HFFc6 (cell line): ENCODE measurements around the gene TGFBR2. TPM values are rescaled to one million over a fixed set of nuclear protein-coding genes. Genes with fewer than 3 reads are reported as not detected.

Source experiments
- DNase-seq: peaks from one replicate; pipeline ENCODE4 v3.0.0-alpha.2; 2018
- H3K27ac Mint-ChIP-seq: 2 replicates; pipeline ENCODE4 v1.8.0; 2020; ENCODE audit warnings: mild to moderate bottlenecking, mixed read lengths
- H3K27me3 Mint-ChIP-seq: 2 replicates; pipeline ENCODE4 v1.8.0; 2021; ENCODE audit warnings: mild to moderate bottlenecking, moderate library complexity, mixed read lengths; ENCODE audit not compliant: insufficient read depth
- H3K36me3 Mint-ChIP-seq: 2 replicates; pipeline ENCODE4 v1.8.0; 2021; ENCODE audit warnings: low read depth, mixed read lengths
- H3K4me1 Mint-ChIP-seq: 2 replicates; pipeline ENCODE4 v1.8.0; 2020; ENCODE audit warnings: low read depth, mixed read lengths
- H3K4me3 Mint-ChIP-seq: 2 replicates; pipeline ENCODE4 v1.8.0; 2020; ENCODE audit warnings: mild to moderate bottlenecking, moderate library complexity, mixed read lengths
- H3K9me3 Mint-ChIP-seq: 2 replicates; pipeline ENCODE4 v1.8.0; 2020; ENCODE audit warnings: mild to moderate bottlenecking, mixed read lengths
- total RNA-seq, 6 experiments: library from RNA; stranded (reverse); fragmentation: NEBNext Ultra II Directional; extraction: Animal tissue kit (Norgen Biotek cat#: 25700); gene quantifications; 2 replicates in 1 of 6; 3 replicates in 5 of 6; pipeline ENCODE4 v1.2.3, GENCODE V29; 2021
- TF ChIP-seq, protein P1 (sequence below): fragments of 200-600 bp; sonication (generic); IDR thresholded peaks from 2 replicates; pipeline ENCODE4 v1.5.0; 2021; ENCODE audit warnings: antibody characterized with exemption, mild to moderate bottlenecking

The TGFBR2 gene
- total RNA-seq, 6 experiments from 2014 or later = 78.5 to 135 (median 118) TPM

DNA sequence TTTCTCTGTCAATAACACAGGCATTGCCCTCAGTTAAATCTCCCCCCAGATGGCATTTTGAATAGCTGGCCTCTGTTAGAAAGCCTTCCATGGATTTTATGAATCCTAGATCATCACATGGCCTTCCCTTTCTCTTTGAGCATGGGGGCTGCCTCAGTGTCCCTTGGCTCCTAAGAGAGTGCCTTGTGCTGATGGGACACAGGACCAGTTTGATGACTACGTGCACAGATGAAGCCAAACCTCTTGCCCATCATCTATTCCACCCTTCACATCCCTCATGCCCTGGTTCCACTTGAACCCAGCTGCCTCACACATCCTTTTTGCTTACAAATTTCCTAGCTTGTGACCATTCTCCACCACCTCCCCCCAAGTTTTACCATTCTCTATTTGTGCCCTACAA, 12.9 kb downstream of the TGFBR2 start:
- peaks cover 91% of the 10 kb centered on the region for H3K4me1 Mint-ChIP-seq
- DNase-seq = no peak
- H3K9me3 Mint-ChIP-seq = no peaks in the 10 kb centered on the region
- H3K27me3 Mint-ChIP-seq = no peaks in the 10 kb centered on the region
- TF ChIP-seq, protein P1, sequence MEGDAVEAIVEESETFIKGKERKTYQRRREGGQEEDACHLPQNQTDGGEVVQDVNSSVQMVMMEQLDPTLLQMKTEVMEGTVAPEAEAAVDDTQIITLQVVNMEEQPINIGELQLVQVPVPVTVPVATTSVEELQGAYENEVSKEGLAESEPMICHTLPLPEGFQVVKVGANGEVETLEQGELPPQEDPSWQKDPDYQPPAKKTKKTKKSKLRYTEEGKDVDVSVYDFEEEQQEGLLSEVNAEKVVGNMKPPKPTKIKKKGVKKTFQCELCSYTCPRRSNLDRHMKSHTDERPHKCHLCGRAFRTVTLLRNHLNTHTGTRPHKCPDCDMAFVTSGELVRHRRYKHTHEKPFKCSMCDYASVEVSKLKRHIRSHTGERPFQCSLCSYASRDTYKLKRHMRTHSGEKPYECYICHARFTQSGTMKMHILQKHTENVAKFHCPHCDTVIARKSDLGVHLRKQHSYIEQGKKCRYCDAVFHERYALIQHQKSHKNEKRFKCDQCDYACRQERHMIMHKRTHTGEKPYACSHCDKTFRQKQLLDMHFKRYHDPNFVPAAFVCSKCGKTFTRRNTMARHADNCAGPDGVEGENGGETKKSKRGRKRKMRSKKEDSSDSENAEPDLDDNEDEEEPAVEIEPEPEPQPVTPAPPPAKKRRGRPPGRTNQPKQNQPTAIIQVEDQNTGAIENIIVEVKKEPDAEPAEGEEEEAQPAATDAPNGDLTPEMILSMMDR = no peak
- peaks cover 39% of the 10 kb centered on the region for H3K36me3 Mint-ChIP-seq
- H3K27ac Mint-ChIP-seq = no peak overlapping the region
- H3K4me3 Mint-ChIP-seq = no peak overlapping the region

DNA sequence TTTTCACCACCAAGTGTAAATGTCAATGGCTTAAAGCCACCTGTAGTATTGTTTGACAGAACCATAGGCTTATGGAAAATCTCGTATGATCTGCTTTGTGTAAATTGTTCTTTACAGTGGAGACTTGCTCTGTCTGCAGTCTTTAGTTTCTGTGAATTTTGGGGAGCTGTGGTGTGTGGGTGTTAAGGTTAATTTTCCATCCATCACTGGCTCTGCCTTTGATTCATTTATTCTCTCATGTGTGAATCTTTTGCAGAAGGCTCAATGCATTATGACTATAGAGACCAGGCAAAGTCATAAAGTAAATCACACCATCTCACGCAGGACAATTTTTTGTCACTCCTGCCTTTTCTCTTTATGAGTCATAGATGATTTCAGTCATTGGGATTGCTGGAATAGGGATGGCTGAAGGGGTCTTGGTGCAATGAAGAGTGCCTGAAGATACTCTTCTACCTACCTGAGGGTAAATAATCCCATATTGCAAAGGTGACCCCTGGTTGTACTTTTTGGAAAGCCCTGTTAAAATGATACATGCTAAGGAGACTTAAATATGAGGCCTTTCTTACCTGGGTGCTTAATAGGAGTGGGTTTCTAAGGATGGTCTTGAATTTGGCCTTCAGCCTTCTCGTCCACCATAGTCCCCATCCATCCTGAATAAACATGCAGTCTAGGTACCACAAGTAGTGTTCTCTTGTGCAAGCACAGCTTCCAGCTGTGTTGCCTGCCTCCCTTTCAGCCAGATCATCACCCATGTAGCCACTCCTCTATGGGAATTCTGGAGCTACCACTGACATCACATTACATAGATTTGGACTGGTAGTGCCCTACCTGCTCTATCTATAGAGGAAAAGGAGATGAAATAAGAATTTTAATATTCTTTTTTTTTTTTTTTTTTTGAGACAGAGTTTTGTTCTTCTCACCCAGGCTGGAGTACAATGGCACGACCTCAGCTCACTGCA, 14.3 kb downstream of the TGFBR2 start:
- peaks cover 39% of the 10 kb centered on the region for H3K36me3 Mint-ChIP-seq
- peaks cover 89% of the 10 kb centered on the region for H3K4me1 Mint-ChIP-seq
- H3K9me3 Mint-ChIP-seq = no peaks in the 10 kb centered on the region
- TF ChIP-seq, protein P1 = no peak
- no peaks in the 10 kb centered on the region for H3K27me3 Mint-ChIP-seq
- H3K4me3 Mint-ChIP-seq = peak overlapping the region; percentile 30; the same call in 1 of the 2 replicates
- peak overlapping the region; percentile 29; the same call in 1 of the 2 replicates for H3K27ac Mint-ChIP-seq
- no peak for DNase-seq

DNA sequence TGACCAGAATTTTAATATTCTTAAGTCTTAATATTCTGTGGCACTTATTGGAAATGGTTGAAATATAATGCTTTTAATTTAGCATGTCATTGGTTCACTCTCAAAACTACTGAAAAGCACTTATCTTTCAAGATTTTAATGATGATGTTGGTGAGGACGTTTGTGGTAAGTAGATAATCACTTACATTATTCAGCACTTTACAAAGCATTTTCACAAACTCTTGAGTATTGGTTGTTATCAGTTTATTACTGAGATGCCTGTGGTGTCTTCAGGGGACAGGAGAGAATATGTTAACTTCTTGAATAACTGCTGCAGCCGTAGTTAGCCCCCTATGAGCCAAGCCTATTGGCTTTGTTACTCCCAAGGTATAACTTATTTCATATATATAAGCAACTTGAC, 15.2 kb downstream of the TGFBR2 start:
- peaks cover 46% of the 10 kb centered on the region for H3K36me3 Mint-ChIP-seq

DNA sequence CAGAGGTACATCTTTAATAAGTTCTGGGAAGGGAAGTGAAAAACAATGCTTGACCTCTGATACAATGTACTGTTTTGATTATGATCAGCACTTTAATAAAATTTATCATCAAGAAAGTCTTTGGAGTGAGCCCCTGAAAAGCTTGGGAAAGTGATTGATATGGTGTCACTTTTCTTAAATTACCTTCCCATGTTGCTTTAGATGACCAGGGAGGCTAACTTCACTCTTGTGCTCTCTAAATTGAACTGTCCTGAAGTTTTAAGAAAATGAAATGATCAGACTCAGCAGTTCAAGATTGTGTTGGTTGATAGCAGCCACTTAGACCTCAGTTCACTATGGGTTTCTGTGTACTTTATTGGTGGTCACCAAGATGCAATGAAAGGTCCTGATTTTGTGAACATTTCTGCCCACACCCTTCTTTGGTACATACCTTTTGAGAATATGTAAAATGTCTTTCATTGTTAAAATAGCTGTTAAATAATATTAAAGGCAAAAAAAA, 15.7 kb downstream of the TGFBR2 start:
- Mint-ChIP-seq H3K36me3 (peaks cover 49% of the 10 kb centered on the region), H3K27ac (peak overlapping the region; percentile 64; the same call in 1 of the 2 replicates), H3K4me3 (no peak overlapping the region), H3K9me3 (no peaks in the 10 kb centered on the region), H3K27me3 (no peaks in the 10 kb centered on the region), H3K4me1 (peaks cover 89% of the 10 kb centered on the region)
- TF ChIP-seq, protein P1 = no peak
- DNase-seq = no peak

More for the DNA sequence above, 15.2 kb downstream of the TGFBR2 start:
- H3K27ac Mint-ChIP-seq = 0 out of 2 replicates have a peak overlapping the region, but pooled peaks have one; percentile 5
- TF ChIP-seq, protein P1 = no peak
- peaks cover 89% of the 10 kb centered on the region for H3K4me1 Mint-ChIP-seq
- H3K27me3 Mint-ChIP-seq = no peaks in the 10 kb centered on the region
- no peak for DNase-seq
- no peak overlapping the region for H3K4me3 Mint-ChIP-seq
- H3K9me3 Mint-ChIP-seq = no peaks in the 10 kb centered on the region

DNA sequence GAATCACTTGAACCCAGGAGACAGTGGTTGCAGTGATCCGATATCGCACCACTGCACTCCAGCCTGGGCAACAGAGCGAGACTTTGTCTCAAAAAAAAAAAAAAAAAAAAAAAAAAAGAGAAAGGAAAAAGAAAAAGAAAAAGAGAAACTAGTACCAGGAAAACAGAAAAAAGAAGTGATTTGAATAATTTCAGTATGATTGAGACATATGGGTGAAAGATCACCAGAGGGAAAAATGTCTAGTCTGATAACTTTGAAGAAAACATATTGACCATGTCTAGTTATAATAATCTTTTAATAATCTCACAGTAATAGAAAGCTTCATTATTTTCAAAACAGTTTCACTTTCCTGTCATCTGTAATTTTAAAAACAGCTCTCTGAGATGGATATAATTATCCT, 16.4 kb downstream of the TGFBR2 start:
- H3K27me3 Mint-ChIP-seq = no peaks in the 10 kb centered on the region
- no peak for DNase-seq
- H3K36me3 Mint-ChIP-seq = peaks cover 45% of the 10 kb centered on the region
- peak overlapping the region; percentile 64 for H3K27ac Mint-ChIP-seq
- no peaks in the 10 kb centered on the region for H3K9me3 Mint-ChIP-seq
- TF ChIP-seq, protein P1 = no peak
- H3K4me3 Mint-ChIP-seq = no peak overlapping the region
- H3K4me1 Mint-ChIP-seq = peaks cover 84% of the 10 kb centered on the region
